IMR-90 (cell line): ENCODE results near the gene TMEM14B. TPM values are rescaled to one million over a fixed set of nuclear protein-coding genes. Genes with fewer than 3 reads are reported as not detected.
"Not testable (repeated sequence)": the region's sequence is repeated elsewhere in the genome, so short reads cannot be mapped to it uniquely, and the experiment has no call there.

Source experiments
- ATAC-seq: fragments of 200-7000 bp; cut with Tn5 transposase; 2 replicates; pipeline ENCODE4 v1.9.1; 2020; ENCODE audit warnings: low read depth, mild to moderate bottlenecking, moderate library complexity
- BruUV-seq: library from RNA; stranded (reverse); fragments of 400-500 nt; replicated peaks from 2 replicates; lab custom pipeline; 2021; lab: Mats Ljungman, UMichigan
- CTCF ChIA-PET: fragments of 300-600 bp; formaldehyde crosslinking; extraction: SDS; loops from one replicate; lab custom pipeline; 2021; ENCODE audit warnings: antibody characterized with exemption; lab: Yijun Ruan, JAX
- POLR2A ChIA-PET: fragments of 300-600 bp; sonication (Branson Sonifier 250); formaldehyde crosslinking; loops from one replicate; lab custom pipeline; 2022; ENCODE audit warnings: antibody characterized with exemption; ENCODE audit not compliant: unreplicated experiment; lab: Charles Lee
- DNase-seq: peaks from one replicate; pipeline ENCODE4 v3.0.0; 2013
- H2AFZ ChIP-seq: replicated peaks from 2 replicates; pipeline ENCODE3; 2013; ENCODE audit warnings: low read length, mild to moderate bottlenecking; ENCODE audit not compliant: poor library complexity
- H2AK5ac ChIP-seq: 2 replicates; pipeline ENCODE4 v1.6.1; 2013; ENCODE audit warnings: low read depth, low read length, inconsistent platforms
- H2AK9ac ChIP-seq: replicated peaks from 2 replicates; pipeline ENCODE3; 2013; ENCODE audit warnings: mild to moderate bottlenecking, low read depth, low read length, moderate library complexity; ENCODE audit not compliant: poor library complexity
- H2BK120ac ChIP-seq: 2 replicates; pipeline ENCODE4 v1.6.1; 2013; ENCODE audit warnings: low read depth, low read length, inconsistent platforms
- H2BK15ac ChIP-seq: 3 replicates; pipeline ENCODE4 v1.6.1; 2013; ENCODE audit warnings: low read depth, low read length, inconsistent platforms
- H2BK20ac ChIP-seq: 2 replicates; pipeline ENCODE4 v1.6.1; 2013; ENCODE audit warnings: low read depth, mild to moderate bottlenecking, inconsistent platforms, low read length, moderate library complexity
- H2BK5ac ChIP-seq: 2 replicates; pipeline ENCODE4 v1.6.1; 2013; ENCODE audit warnings: mild to moderate bottlenecking, low read depth, low read length, inconsistent platforms; ENCODE audit not compliant: poor library complexity, severe bottlenecking
- H3K14ac ChIP-seq: replicated peaks from 2 replicates; pipeline ENCODE4 v1.6.1; 2013; ENCODE audit warnings: low read depth, low read length, inconsistent platforms
- H3K18ac ChIP-seq: 2 replicates; pipeline ENCODE4 v1.6.1; 2013; ENCODE audit warnings: low read depth, low read length, control low read depth
- H3K23ac ChIP-seq: 2 replicates; pipeline ENCODE4 v1.6.1; 2013; ENCODE audit warnings: low read depth, low read length, inconsistent platforms
- H3K27ac ChIP-seq: 2 replicates; pipeline ENCODE4 v1.5.1; 2013; ENCODE audit warnings: mild to moderate bottlenecking, control low read depth, low read length; ENCODE audit not compliant: insufficient read depth
- H3K27me3 ChIP-seq: 2 replicates; pipeline ENCODE4 v1.6.1; 2013; ENCODE audit warnings: low read length; ENCODE audit not compliant: control insufficient read depth, insufficient read depth
- H3K36me3 ChIP-seq: 2 replicates; pipeline ENCODE4 v1.6.1; 2013; ENCODE audit warnings: low read length, mixed read lengths; ENCODE audit not compliant: control insufficient read depth, insufficient read depth
- H3K4ac ChIP-seq: 2 replicates; pipeline ENCODE4 v1.6.1; 2013; ENCODE audit warnings: low read depth, low read length, inconsistent platforms
- H3K4me1 ChIP-seq: 2 replicates; pipeline ENCODE4 v1.6.1; 2013; ENCODE audit warnings: low read length, mixed read lengths; ENCODE audit not compliant: control insufficient read depth, insufficient read depth
- H3K4me2 ChIP-seq: 2 replicates; pipeline ENCODE4 v1.6.1; 2013; ENCODE audit warnings: low read depth, mild to moderate bottlenecking, control low read depth, low read length, moderate library complexity
- H3K4me3 ChIP-seq: 2 replicates; pipeline ENCODE4 v1.5.1; 2013; ENCODE audit warnings: low read depth, mild to moderate bottlenecking, control low read depth, low read length, moderate library complexity; ENCODE audit not compliant: insufficient read depth
- H3K56ac ChIP-seq: 2 replicates; pipeline ENCODE4 v1.6.1; 2013; ENCODE audit warnings: low read length, inconsistent platforms; ENCODE audit not compliant: insufficient read depth; ENCODE audit errors: extremely low read depth
- H3K79me1 ChIP-seq, 2 experiments: 2 replicates each; pipeline ENCODE4 v1.6.1; 2013; ENCODE audit warnings: low read length in 2 of 2, inconsistent platforms in 1 of 2, low read depth in 1 of 2
- H3K9ac ChIP-seq: 2 replicates; pipeline ENCODE4 v1.6.1; 2013; ENCODE audit warnings: low read depth, low read length, control low read depth
- H3K9me1 ChIP-seq: 2 replicates; pipeline ENCODE4 v1.6.1; 2013; ENCODE audit warnings: low read length, inconsistent platforms; ENCODE audit not compliant: insufficient read depth
- H3K9me3 ChIP-seq: 2 replicates; pipeline ENCODE4 v1.6.1; 2013; ENCODE audit warnings: low read length; ENCODE audit not compliant: control insufficient read depth, insufficient read depth
- H4K20me1 ChIP-seq: 2 replicates; pipeline ENCODE4 v1.6.1; 2013; ENCODE audit warnings: low read length, inconsistent platforms; ENCODE audit not compliant: insufficient read depth
- H4K5ac ChIP-seq: 2 replicates; pipeline ENCODE4 v1.6.1; 2013; ENCODE audit warnings: mild to moderate bottlenecking, low read depth, low read length, control low read depth
- H4K8ac ChIP-seq, 2 experiments: 2 replicates each; pipeline ENCODE4 v1.6.1; 2013; ENCODE audit warnings: low read depth in 2 of 2, low read length in 2 of 2, control low read depth in 1 of 2, inconsistent platforms in 1 of 2
- H4K91ac ChIP-seq: 2 replicates; pipeline ENCODE4 v1.6.1; 2013; ENCODE audit warnings: low read depth, low read length, inconsistent platforms; ENCODE audit not compliant: insufficient read depth
- MAFK ChIP-seq: IDR thresholded peaks from 2 replicates; pipeline ENCODE4 v1.6.1; 2012; ENCODE audit warnings: low read depth, low read length, improper control_type of control experiment
- WGBS, 2 experiments: methylation state at CpG; one replicate each; pipeline versions ENCODE4 v1.1.5 to v1.1.7; 2013; ENCODE audit warnings: missing lambda C conversion rate in 2 of 2; ENCODE audit not compliant: insufficient read length in 1 of 2; ENCODE audit errors: extremely low coverage in 2 of 2; 5-methylcytosine and 5-hydroxymethylcytosine counted together
- dilution Hi-C: fragments of 300-500 bp; cut with HindIII; formaldehyde crosslinking; loops from one replicate; pipeline ENCODE4 v1.14.3; 2018; ENCODE audit warnings: low sequenced_read_pairs; ENCODE audit not compliant: unreplicated experiment
- in situ Hi-C: fragments of 300-500 bp; cut with MboI; formaldehyde crosslinking; loops from 3 replicates; pipeline ENCODE4 v1.14.3; 2019; ENCODE audit warnings: low sequenced_read_pairs, inconsistent platforms, mixed read lengths
- intact Hi-C: fragments of 100-400 bp; cut with micrococcal nuclease; formaldehyde crosslinking; loops from 2 replicates; pipeline ENCODE4 v1.10.0; 2022
- polyA plus RNA-seq, 3 experiments: library from polyadenylated mRNA; depleted of rRNA; stranded (reverse); fragments of >200 nt; gene quantifications; 2 replicates each; pipeline ENCODE4 v1.2.3, GENCODE V29; 2012; ENCODE audit warnings: low replicate concordance in 1 of 3
- total RNA-seq: library from RNA; depleted of rRNA; stranded (reverse); fragments of >200 nt; gene quantifications from 2 replicates; pipeline ENCODE4 v1.2.3, GENCODE V29; 2012

Gene TMEM14B
- total and polyA plus RNA-seq, 2 of the 4 experiments (the other 2 are of a cell fraction), result 66.5 to 81.4 TPM

DNA sequence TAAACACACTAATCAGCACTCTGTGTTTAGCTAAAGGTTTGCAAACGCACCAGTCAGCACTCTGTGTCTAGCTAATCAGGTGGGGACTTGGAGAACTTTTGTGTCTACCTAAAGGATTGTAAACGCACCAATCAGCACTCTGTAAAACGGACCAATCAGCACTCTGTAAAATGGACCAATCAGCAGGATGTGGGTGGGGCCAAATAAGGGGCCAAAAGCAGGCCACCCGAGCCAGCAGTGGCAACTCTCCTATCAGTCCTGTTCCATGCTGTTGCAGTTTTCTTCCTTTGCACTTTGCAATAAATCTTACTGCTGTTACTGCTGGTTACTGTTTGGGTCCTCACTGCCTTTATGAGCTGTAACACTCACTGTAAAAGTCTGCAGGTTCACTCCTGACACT lies 6.0 kb upstream of the TMEM14B start:
- BruUV-seq, result not testable (repeated sequence)
- in situ Hi-C loops, result loop anchor here (25.0 kb wide), 1 partner anchor 1254 kb away; no protein-coding TSS in a partner anchor
- peak; percentile 5; the same call in 1 of the 2 replicates for TF ChIP-seq MAFK

More for the DNA sequence above, 6.0 kb upstream of the TMEM14B start:
- CTCF ChIA-PET, H3K9me3 ChIP-seq, H3K4ac ChIP-seq, DNase-seq, POLR2A ChIA-PET, H3K56ac ChIP-seq, H2BK5ac ChIP-seq, H2AFZ ChIP-seq, H4K91ac ChIP-seq, H3K4me2 ChIP-seq, H4K5ac ChIP-seq, H4K8ac ChIP-seq, H3K27me3 ChIP-seq, H4K20me1 ChIP-seq, H3K9ac ChIP-seq, H3K23ac ChIP-seq, H3K9me1 ChIP-seq, H2BK15ac ChIP-seq, H3K18ac ChIP-seq, H3K36me3 ChIP-seq, H3K27ac ChIP-seq, intact Hi-C loops, H3K4me3 ChIP-seq, ATAC-seq, H2AK5ac ChIP-seq, H3K4me1 ChIP-seq, H2BK120ac ChIP-seq, H3K79me1 ChIP-seq, H2BK20ac ChIP-seq, H2AK9ac ChIP-seq, H3K14ac ChIP-seq, dilution Hi-C loops: not testable (repeated sequence)
- 80% methylated on average over 3 of the region's 4 CpGs; no CpG with 5 or more reads in 1 of the 2 experiments for WGBS, 2 experiments
